Measurements from ENCODE around the gene AEN.

- TF ChIP-seq POLR2A (IDR thresholded peaks at IDR 0.05; ENCODE audit: low read depth, low read length) = no peak
- no peak for TF ChIP-seq PAX5 (IDR thresholded peaks at IDR 0.05; ENCODE audit: insufficient read depth, low read length, severe bottlenecking)
Observed at GRCh38 chr15:88580532-88580931, 40.6 kb upstream of the AEN start.

All from GM12891 (cell line).